GM12865 (cell line): Measurements from ENCODE around the gene MFAP2.

Experiments used
- DNase-seq: peaks from one replicate; pipeline ENCODE4 v3.0.0; 2010; ENCODE audit warnings: low read depth
- H3K4me3 ChIP-seq: 2 replicates; pipeline ENCODE4 v1.5.1; 2011; ENCODE audit warnings: mild to moderate bottlenecking, low read depth, low read length, control low read depth
- CTCF ChIP-seq: IDR thresholded peaks from 2 replicates; pipeline ENCODE4 v1.5.1; 2011; ENCODE audit warnings: low read length, control low read depth, low read depth, inconsistent platforms; ENCODE audit not compliant: insufficient read depth; ENCODE audit errors: missing control alignments

Gene MFAP2

GRCh38 chr1:16961297-16962133, 18.9 kb downstream of the MFAP2 start:
- no peak for TF ChIP-seq CTCF
- H3K4me3 ChIP-seq, result no peak overlapping the region; the same call in 1 of the 2 replicates
- no peak for DNase-seq

GRCh38 chr1:16960560-16961296, 19.7 kb downstream of the MFAP2 start:
- peak; percentile 78 for DNase-seq
- H3K4me3 ChIP-seq, result peak overlapping the region; percentile 45
- TF ChIP-seq CTCF, result peak; percentile 79

- no peak for DNase-seq
- no peak overlapping the region for H3K4me3 ChIP-seq
- TF ChIP-seq CTCF, result no peak
Measured at GRCh38 chr1:16958475-16958874, 21.9 kb downstream of the MFAP2 start.

DNA sequence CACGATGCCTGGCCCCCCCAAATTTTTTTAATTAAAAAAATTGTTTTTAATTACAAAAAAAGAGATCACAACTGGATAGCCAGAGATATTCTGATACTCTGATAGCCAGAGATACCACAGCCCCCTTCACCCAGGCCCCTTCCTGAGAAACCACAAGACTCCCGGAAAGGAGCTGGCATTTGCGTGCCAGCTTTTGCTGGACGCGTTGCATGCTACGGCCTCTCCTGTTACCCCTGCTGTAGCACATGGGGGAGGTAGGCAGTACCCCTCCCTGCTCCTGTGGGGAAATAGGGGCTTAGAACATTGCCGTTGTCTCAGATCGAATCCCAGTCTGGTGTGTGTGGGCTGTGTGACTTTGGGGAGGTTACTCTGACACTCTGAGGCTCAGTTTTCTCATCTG, 22.7 kb downstream of the MFAP2 start:
- TF ChIP-seq CTCF, result no peak
- DNase-seq, result no peak
- H3K4me3 ChIP-seq, result no peak overlapping the region

GRCh38 chr1:16956775-16957174, 23.6 kb downstream of the MFAP2 start:
- TF ChIP-seq CTCF, result no peak
- no peak overlapping the region for H3K4me3 ChIP-seq
- no peak for DNase-seq

DNA sequence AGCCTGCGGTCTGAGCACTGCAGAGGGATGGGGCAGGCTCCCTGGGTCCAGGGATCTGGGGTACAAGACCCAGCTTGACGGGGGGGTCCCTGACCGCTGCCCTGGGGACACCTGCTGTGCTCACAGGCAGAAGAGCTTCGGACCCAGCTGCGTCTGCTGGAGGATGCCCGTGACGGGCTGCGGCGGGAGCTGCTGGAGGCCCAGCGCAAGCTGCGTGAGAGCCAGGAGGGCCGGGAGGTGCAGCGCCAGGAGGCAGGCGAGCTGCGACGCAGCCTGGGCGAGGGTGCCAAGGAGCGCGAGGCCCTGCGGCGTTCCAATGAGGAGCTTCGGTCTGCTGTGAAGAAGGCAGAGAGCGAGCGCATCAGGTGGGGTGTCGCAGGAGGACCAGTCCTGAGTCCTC, 25.2 kb downstream of the MFAP2 start:
- no peak for TF ChIP-seq CTCF
- H3K4me3 ChIP-seq, result no peak overlapping the region

More for the DNA sequence above, 25.2 kb downstream of the MFAP2 start:
- DNase-seq, result no peak
